ENCODE results near the gene GRAMD2B.

- TF ChIP-seq POLR2AphosphoS5 (IDR thresholded peaks at IDR 0.05; ENCODE audit: low read depth, low read length) (no peak), EZH2 (IDR thresholded peaks at IDR 0.05) (no peak), POLR2A (IDR thresholded peaks at IDR 0.05; ENCODE audit: borderline replicate concordance, extremely low read depth, insufficient read depth, insufficient read length) (no peak), CTCF (IDR thresholded peaks at IDR 0.05 in 2 of 3, conservative IDR thresholded peaks at IDR 0.05 in 1 of 3; ENCODE audit: borderline replicate concordance in 1 of 3, insufficient read depth in 1 of 3, low read depth in 2 of 3, low read length in 2 of 3) (no peak)
These were observed 8.2 kb upstream of the GRAMD2B start for GRCh38 chr5:126414874-126415502.
